Gastroesophageal sphincter (tissue), 3 donors: ENCODE measurements around the gene HELZ.

Experiments used
- EP300 ChIP-seq: sonication (generic); formaldehyde crosslinking; IDR thresholded peaks from one replicate; pipeline ENCODE4 v1.6.1; 2017; ENCODE audit warnings: antibody characterized with exemption, mild to moderate bottlenecking
- POLR2AphosphoS5 ChIP-seq: sonication (generic); formaldehyde crosslinking; IDR thresholded peaks from one replicate; pipeline ENCODE4 v1.6.1; 2017; ENCODE audit warnings: antibody characterized with exemption
- TF ChIP-seq, protein P1 (sequence below), 4 experiments: fragments of 200-600 bp in 2 of 4; fragments of 450-650 bp in 2 of 4; sonication (generic) in 1 of 4; IDR thresholded peaks; one replicate each; pipeline ENCODE4 v1.5.1; 2017 to 2019; ENCODE audit warnings: antibody characterized with exemption in 4 of 4, mild to moderate bottlenecking in 2 of 4, moderate library complexity in 2 of 4

DNA sequence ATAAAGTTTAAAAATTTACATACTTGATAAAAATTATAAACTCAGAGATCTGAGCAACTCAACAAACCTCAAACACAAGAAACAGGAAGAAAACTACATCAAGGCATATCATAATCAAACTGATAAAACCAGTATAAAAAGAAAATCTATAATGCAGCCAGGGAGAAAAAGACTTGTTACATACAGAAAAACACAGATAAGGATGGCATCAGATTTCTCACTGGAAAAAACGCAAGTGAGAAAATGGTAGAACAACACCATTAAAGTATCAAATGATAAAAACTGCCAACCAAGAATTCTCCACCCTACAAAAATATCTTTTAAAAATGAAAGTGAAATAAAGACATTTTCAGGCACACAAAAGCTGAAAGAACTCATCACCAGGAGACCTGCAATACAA lies 129.6 kb downstream of the HELZ start:
- TF ChIP-seq, protein P1, sequence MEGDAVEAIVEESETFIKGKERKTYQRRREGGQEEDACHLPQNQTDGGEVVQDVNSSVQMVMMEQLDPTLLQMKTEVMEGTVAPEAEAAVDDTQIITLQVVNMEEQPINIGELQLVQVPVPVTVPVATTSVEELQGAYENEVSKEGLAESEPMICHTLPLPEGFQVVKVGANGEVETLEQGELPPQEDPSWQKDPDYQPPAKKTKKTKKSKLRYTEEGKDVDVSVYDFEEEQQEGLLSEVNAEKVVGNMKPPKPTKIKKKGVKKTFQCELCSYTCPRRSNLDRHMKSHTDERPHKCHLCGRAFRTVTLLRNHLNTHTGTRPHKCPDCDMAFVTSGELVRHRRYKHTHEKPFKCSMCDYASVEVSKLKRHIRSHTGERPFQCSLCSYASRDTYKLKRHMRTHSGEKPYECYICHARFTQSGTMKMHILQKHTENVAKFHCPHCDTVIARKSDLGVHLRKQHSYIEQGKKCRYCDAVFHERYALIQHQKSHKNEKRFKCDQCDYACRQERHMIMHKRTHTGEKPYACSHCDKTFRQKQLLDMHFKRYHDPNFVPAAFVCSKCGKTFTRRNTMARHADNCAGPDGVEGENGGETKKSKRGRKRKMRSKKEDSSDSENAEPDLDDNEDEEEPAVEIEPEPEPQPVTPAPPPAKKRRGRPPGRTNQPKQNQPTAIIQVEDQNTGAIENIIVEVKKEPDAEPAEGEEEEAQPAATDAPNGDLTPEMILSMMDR (IDR thresholded peaks at IDR 0.05) = no peak
- TF ChIP-seq EP300 (no peak), POLR2AphosphoS5 (no peak)
